ENCODE data around the gene RARS1.
A peak's percentile ranks its signal among the peaks of the same experiment; 100 is the strongest.

The RARS1 gene

GRCh38 chr5:168502563-168503237 lies 16.4 kb downstream of the RARS1 start:
- peaks cover 6 to 64% (median 41%) of the 10 kb centered on the region in 4 experiments for H3K36me3 ChIP-seq (ENCODE audit: control insufficient read depth in 4 of 4, insufficient read depth in 4 of 4, low read length in 3 of 4)
- no peaks in the 10 kb centered on the region for H3K4me1 ChIP-seq (ENCODE audit: control extremely low read depth in 1 of 4, control insufficient read depth in 4 of 4, insufficient read depth in 4 of 4, low read length in 3 of 4)
- no peaks in the 10 kb centered on the region for H3K27me3 ChIP-seq (replicated peaks in 2 of 5; ENCODE audit: control insufficient read depth in 4 of 5, insufficient read depth in 5 of 5, low read length in 4 of 5)
- no peak overlapping the region for H3K4me3 ChIP-seq (ENCODE audit: control insufficient read depth in 1 of 7, extremely low read depth in 1 of 7, insufficient read depth in 4 of 7, low read depth in 2 of 7, low read length in 6 of 7)
- no peak for DNase-seq
- ChIA-PET CTCF (interaction anchor here (1.6 kb wide), 1 partner anchor 15 kb away, joined by 3 read pairs; no protein-coding TSS in a partner anchor), POLR2A (no interaction called here)
- no CpG with 5 or more reads among the region's 7 CpGs for WGBS (ENCODE audit: insufficient coverage)
- no peaks in the 10 kb centered on the region for H3K9me3 ChIP-seq (ENCODE audit: control extremely low read depth in 1 of 5, control insufficient read depth in 4 of 5, insufficient read depth in 2 of 5, low read depth in 1 of 5, low read length in 4 of 5)
- H3K27ac ChIP-seq (ENCODE audit: insufficient read depth in 1 of 2, low read depth in 1 of 2, low read length in 2 of 2, poor library complexity in 1 of 2, severe bottlenecking in 2 of 2): no peak overlapping the region

- Histone ChIP-seq H3K36me3 (ENCODE audit: control insufficient read depth in 4 of 4, insufficient read depth in 4 of 4, low read length in 3 of 4) (peaks cover 31 to 96% (median 70%) of the 10 kb centered on the region in 4 experiments), H3K27ac (ENCODE audit: insufficient read depth in 1 of 2, low read depth in 1 of 2, low read length in 2 of 2, poor library complexity in 1 of 2, severe bottlenecking in 2 of 2) (no peak overlapping the region), H3K27me3 (replicated peaks in 2 of 5; ENCODE audit: control insufficient read depth in 4 of 5, insufficient read depth in 5 of 5, low read length in 4 of 5) (no peaks in the 10 kb centered on the region), H3K4me3 (ENCODE audit: control insufficient read depth in 1 of 7, extremely low read depth in 1 of 7, insufficient read depth in 4 of 7, low read depth in 2 of 7, low read length in 6 of 7) (no peak overlapping the region), H3K9me3 (ENCODE audit: control extremely low read depth in 1 of 5, control insufficient read depth in 4 of 5, insufficient read depth in 2 of 5, low read depth in 1 of 5, low read length in 4 of 5) (peaks cover 3 to 27% (median 7%) of the 10 kb centered on the region in 5 experiments), H3K4me1 (ENCODE audit: control extremely low read depth in 1 of 4, control insufficient read depth in 4 of 4, insufficient read depth in 4 of 4, low read length in 3 of 4) (no peaks in the 10 kb centered on the region)
- ChIA-PET CTCF (no interaction called here), POLR2A (no interaction called here)
- DNase-seq: peak in 2 of 3 donors; percentile 4 to 27
- no CpG with 5 or more reads among the region's 2 CpGs for WGBS (ENCODE audit: insufficient coverage)
These were observed 27.7 kb downstream of the RARS1 start for GRCh38 chr5:168513861-168514428.

- ChIA-PET CTCF (interaction anchor here (0.8 kb wide), 1 partner anchor 11 kb away, joined by 3 read pairs; no protein-coding TSS in a partner anchor), POLR2A (no interaction called here)
- peaks cover 0 to 7% (median 0%) of the 10 kb centered on the region in 5 experiments for H3K9me3 ChIP-seq (ENCODE audit: control extremely low read depth in 1 of 5, control insufficient read depth in 4 of 5, insufficient read depth in 2 of 5, low read depth in 1 of 5, low read length in 4 of 5)
- H3K27me3 ChIP-seq (replicated peaks in 2 of 5; ENCODE audit: control insufficient read depth in 4 of 5, insufficient read depth in 5 of 5, low read length in 4 of 5): peaks cover 3 to 27% (median 14%) of the 10 kb centered on the region in 5 experiments
- H3K4me3 ChIP-seq (ENCODE audit: control insufficient read depth in 1 of 7, extremely low read depth in 1 of 7, insufficient read depth in 4 of 7, low read depth in 2 of 7, low read length in 6 of 7): no peak overlapping the region
- 100% methylated on average over 1 of the region's 2 CpGs for WGBS (ENCODE audit: insufficient coverage)
- no peak overlapping the region for H3K27ac ChIP-seq (ENCODE audit: insufficient read depth in 1 of 2, low read depth in 1 of 2, low read length in 2 of 2, poor library complexity in 1 of 2, severe bottlenecking in 2 of 2)
- DNase-seq: no peak
- peaks cover 0 to 8% (median 7%) of the 10 kb centered on the region in 4 experiments for H3K4me1 ChIP-seq (ENCODE audit: control extremely low read depth in 1 of 4, control insufficient read depth in 4 of 4, insufficient read depth in 4 of 4, low read length in 3 of 4)
- peaks cover 0 to 2% (median 0%) of the 10 kb centered on the region in 4 experiments for H3K36me3 ChIP-seq (ENCODE audit: control insufficient read depth in 4 of 4, insufficient read depth in 4 of 4, low read length in 3 of 4)
These were observed 39.6 kb downstream of the RARS1 start for GRCh38 chr5:168525856-168526255.

- Histone ChIP-seq H3K4me1 (ENCODE audit: control extremely low read depth in 1 of 4, control insufficient read depth in 4 of 4, insufficient read depth in 4 of 4, low read length in 3 of 4) (peaks cover 0 to 8% (median 7%) of the 10 kb centered on the region in 4 experiments), H3K27ac (ENCODE audit: insufficient read depth in 1 of 2, low read depth in 1 of 2, low read length in 2 of 2, poor library complexity in 1 of 2, severe bottlenecking in 2 of 2) (no peak overlapping the region), H3K36me3 (ENCODE audit: control insufficient read depth in 4 of 4, insufficient read depth in 4 of 4, low read length in 3 of 4) (no peaks in the 10 kb centered on the region), H3K9me3 (ENCODE audit: control extremely low read depth in 1 of 5, control insufficient read depth in 4 of 5, insufficient read depth in 2 of 5, low read depth in 1 of 5, low read length in 4 of 5) (peaks cover 0 to 7% (median 0%) of the 10 kb centered on the region in 5 experiments), H3K4me3 (ENCODE audit: control insufficient read depth in 1 of 7, extremely low read depth in 1 of 7, insufficient read depth in 4 of 7, low read depth in 2 of 7, low read length in 6 of 7) (no peak overlapping the region), H3K27me3 (replicated peaks in 2 of 5; ENCODE audit: control insufficient read depth in 4 of 5, insufficient read depth in 5 of 5, low read length in 4 of 5) (peaks cover 12 to 45% (median 20%) of the 10 kb centered on the region in 5 experiments)
- DNase-seq: no peak
- 92% methylated on average over 4 of the region's 4 CpGs for WGBS (ENCODE audit: insufficient coverage)
- CTCF ChIA-PET: no interaction called here
- POLR2A ChIA-PET: no interaction called here
These were observed 41.6 kb downstream of the RARS1 start for GRCh38 chr5:168527756-168528295.

GRCh38 chr5:168528521-168529373 lies 42.5 kb downstream of the RARS1 start, which contains the start of gene FBLL1:
FBLL1 (plus strand) TSS chr5:168529305; CDS start chr5:168529505, 200 bp downstream.
- H3K4me3 ChIP-seq (ENCODE audit: control insufficient read depth in 1 of 7, extremely low read depth in 1 of 7, insufficient read depth in 4 of 7, low read depth in 2 of 7, low read length in 6 of 7): peak within 1 kb of the TSS; percentile 11 to 76 (median 54)
- peak; percentile 23 to 73 (median 72) for DNase-seq
- ChIA-PET POLR2A (no interaction called here), CTCF (no interaction called here)
- H3K9me3 ChIP-seq (ENCODE audit: control extremely low read depth in 1 of 5, control insufficient read depth in 4 of 5, insufficient read depth in 2 of 5, low read depth in 1 of 5, low read length in 4 of 5): peaks cover 0 to 7% (median 0%) of the 10 kb centered on the region in 5 experiments
- H3K27ac ChIP-seq (ENCODE audit: insufficient read depth in 1 of 2, low read depth in 1 of 2, low read length in 2 of 2, poor library complexity in 1 of 2, severe bottlenecking in 2 of 2): no peak within 1 kb of the TSS
- 25% methylated on average over 27 of the region's 38 CpGs for WGBS (ENCODE audit: insufficient coverage)
- no peaks in the 10 kb centered on the region for H3K36me3 ChIP-seq (ENCODE audit: control insufficient read depth in 4 of 4, insufficient read depth in 4 of 4, low read length in 3 of 4)
- H3K27me3 ChIP-seq (replicated peaks in 2 of 5; ENCODE audit: control insufficient read depth in 4 of 5, insufficient read depth in 5 of 5, low read length in 4 of 5): peaks cover 12 to 47% (median 22%) of the 10 kb centered on the region in 5 experiments
- peaks cover 0 to 8% (median 7%) of the 10 kb centered on the region in 4 experiments for H3K4me1 ChIP-seq (ENCODE audit: control extremely low read depth in 1 of 4, control insufficient read depth in 4 of 4, insufficient read depth in 4 of 4, low read length in 3 of 4)

- H3K36me3 ChIP-seq (ENCODE audit: control insufficient read depth in 4 of 4, insufficient read depth in 4 of 4, low read length in 3 of 4): no peaks in the 10 kb centered on the region
- H3K27me3 ChIP-seq (replicated peaks in 2 of 5; ENCODE audit: control insufficient read depth in 4 of 5, insufficient read depth in 5 of 5, low read length in 4 of 5): peaks cover 12 to 47% (median 22%) of the 10 kb centered on the region in 5 experiments
- ChIA-PET CTCF (no interaction called here), POLR2A (no interaction called here)
- DNase-seq: peak in 2 of 3 donors; percentile 13 to 43
- H3K4me3 ChIP-seq (ENCODE audit: control insufficient read depth in 1 of 7, extremely low read depth in 1 of 7, insufficient read depth in 4 of 7, low read depth in 2 of 7, low read length in 6 of 7): peak overlapping the region in 5 of 7 experiments; percentile 23 to 76 (median 57)
- peaks cover 0 to 7% (median 0%) of the 10 kb centered on the region in 5 experiments for H3K9me3 ChIP-seq (ENCODE audit: control extremely low read depth in 1 of 5, control insufficient read depth in 4 of 5, insufficient read depth in 2 of 5, low read depth in 1 of 5, low read length in 4 of 5)
- H3K27ac ChIP-seq (ENCODE audit: insufficient read depth in 1 of 2, low read depth in 1 of 2, low read length in 2 of 2, poor library complexity in 1 of 2, severe bottlenecking in 2 of 2): no peak overlapping the region
- WGBS (ENCODE audit: insufficient coverage): 18% methylated on average over 105 of the region's 125 CpGs
- peaks cover 0 to 8% (median 7%) of the 10 kb centered on the region in 4 experiments for H3K4me1 ChIP-seq (ENCODE audit: control extremely low read depth in 1 of 4, control insufficient read depth in 4 of 4, insufficient read depth in 4 of 4, low read length in 3 of 4)
These were observed 43.3 kb downstream of the RARS1 start for GRCh38 chr5:168529374-168530234.
